ENCODE measurements around the gene CEP112. TPM values are rescaled to one million over a fixed set of nuclear protein-coding genes. Genes with fewer than 3 reads are reported as not detected.

Gene CEP112
- total and polyA plus RNA-seq, 2 of the 8 experiments (the other 6 are each of a cell fraction or from before 2014, with no cell fraction given), result 0.62 to 3.1 TPM

DNA sequence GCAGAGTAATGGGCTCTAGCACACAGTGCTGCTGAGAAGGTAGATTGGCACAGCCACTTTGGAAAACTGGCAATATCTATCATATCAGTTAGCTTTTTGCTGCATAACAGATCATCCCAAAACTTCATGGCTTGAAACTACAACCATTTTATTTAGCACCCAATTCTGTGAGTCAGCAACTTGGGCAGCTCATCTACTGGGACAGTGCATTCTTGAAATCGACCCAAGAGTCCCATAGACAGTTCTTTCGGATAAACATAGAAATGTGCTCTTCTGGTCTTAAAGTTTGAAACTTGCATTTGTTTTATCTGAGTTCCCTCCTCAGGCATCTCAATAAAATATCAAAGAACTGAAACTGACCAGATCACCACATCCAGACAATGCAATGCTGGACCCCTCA is 76.7 kb downstream of the CEP112 start (continued):
- TF ChIP-seq, protein P1, sequence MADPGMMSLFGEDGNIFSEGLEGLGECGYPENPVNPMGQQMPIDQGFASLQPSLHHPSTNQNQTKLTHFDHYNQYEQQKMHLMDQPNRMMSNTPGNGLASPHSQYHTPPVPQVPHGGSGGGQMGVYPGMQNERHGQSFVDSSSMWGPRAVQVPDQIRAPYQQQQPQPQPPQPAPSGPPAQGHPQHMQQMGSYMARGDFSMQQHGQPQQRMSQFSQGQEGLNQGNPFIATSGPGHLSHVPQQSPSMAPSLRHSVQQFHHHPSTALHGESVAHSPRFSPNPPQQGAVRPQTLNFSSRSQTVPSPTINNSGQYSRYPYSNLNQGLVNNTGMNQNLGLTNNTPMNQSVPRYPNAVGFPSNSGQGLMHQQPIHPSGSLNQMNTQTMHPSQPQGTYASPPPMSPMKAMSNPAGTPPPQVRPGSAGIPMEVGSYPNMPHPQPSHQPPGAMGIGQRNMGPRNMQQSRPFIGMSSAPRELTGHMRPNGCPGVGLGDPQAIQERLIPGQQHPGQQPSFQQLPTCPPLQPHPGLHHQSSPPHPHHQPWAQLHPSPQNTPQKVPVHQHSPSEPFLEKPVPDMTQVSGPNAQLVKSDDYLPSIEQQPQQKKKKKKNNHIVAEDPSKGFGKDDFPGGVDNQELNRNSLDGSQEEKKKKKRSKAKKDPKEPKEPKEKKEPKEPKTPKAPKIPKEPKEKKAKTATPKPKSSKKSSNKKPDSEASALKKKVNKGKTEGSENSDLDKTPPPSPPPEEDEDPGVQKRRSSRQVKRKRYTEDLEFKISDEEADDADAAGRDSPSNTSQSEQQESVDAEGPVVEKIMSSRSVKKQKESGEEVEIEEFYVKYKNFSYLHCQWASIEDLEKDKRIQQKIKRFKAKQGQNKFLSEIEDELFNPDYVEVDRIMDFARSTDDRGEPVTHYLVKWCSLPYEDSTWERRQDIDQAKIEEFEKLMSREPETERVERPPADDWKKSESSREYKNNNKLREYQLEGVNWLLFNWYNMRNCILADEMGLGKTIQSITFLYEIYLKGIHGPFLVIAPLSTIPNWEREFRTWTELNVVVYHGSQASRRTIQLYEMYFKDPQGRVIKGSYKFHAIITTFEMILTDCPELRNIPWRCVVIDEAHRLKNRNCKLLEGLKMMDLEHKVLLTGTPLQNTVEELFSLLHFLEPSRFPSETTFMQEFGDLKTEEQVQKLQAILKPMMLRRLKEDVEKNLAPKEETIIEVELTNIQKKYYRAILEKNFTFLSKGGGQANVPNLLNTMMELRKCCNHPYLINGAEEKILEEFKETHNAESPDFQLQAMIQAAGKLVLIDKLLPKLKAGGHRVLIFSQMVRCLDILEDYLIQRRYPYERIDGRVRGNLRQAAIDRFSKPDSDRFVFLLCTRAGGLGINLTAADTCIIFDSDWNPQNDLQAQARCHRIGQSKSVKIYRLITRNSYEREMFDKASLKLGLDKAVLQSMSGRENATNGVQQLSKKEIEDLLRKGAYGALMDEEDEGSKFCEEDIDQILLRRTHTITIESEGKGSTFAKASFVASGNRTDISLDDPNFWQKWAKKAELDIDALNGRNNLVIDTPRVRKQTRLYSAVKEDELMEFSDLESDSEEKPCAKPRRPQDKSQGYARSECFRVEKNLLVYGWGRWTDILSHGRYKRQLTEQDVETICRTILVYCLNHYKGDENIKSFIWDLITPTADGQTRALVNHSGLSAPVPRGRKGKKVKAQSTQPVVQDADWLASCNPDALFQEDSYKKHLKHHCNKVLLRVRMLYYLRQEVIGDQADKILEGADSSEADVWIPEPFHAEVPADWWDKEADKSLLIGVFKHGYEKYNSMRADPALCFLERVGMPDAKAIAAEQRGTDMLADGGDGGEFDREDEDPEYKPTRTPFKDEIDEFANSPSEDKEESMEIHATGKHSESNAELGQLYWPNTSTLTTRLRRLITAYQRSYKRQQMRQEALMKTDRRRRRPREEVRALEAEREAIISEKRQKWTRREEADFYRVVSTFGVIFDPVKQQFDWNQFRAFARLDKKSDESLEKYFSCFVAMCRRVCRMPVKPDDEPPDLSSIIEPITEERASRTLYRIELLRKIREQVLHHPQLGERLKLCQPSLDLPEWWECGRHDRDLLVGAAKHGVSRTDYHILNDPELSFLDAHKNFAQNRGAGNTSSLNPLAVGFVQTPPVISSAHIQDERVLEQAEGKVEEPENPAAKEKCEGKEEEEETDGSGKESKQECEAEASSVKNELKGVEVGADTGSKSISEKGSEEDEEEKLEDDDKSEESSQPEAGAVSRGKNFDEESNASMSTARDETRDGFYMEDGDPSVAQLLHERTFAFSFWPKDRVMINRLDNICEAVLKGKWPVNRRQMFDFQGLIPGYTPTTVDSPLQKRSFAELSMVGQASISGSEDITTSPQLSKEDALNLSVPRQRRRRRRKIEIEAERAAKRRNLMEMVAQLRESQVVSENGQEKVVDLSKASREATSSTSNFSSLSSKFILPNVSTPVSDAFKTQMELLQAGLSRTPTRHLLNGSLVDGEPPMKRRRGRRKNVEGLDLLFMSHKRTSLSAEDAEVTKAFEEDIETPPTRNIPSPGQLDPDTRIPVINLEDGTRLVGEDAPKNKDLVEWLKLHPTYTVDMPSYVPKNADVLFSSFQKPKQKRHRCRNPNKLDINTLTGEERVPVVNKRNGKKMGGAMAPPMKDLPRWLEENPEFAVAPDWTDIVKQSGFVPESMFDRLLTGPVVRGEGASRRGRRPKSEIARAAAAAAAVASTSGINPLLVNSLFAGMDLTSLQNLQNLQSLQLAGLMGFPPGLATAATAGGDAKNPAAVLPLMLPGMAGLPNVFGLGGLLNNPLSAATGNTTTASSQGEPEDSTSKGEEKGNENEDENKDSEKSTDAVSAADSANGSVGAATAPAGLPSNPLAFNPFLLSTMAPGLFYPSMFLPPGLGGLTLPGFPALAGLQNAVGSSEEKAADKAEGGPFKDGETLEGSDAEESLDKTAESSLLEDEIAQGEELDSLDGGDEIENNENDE (IDR thresholded peaks at IDR 0.05; ENCODE audit: insufficient replicate concordance, low read length), result no peak
- TF ChIP-seq SIRT6 (IDR thresholded peaks at IDR 0.05; ENCODE audit: low read length) (no peak), RNF2 (IDR thresholded peaks at IDR 0.05; ENCODE audit: borderline replicate concordance, low read depth, low read length, missing control alignments, poor library complexity, severe bottlenecking) (no peak), CHD1 (IDR thresholded peaks at IDR 0.05; ENCODE audit: low read depth, low read length) (no peak), SUZ12 (IDR thresholded peaks at IDR 0.05; ENCODE audit: low read length) (no peak), TCF12 (IDR thresholded peaks at IDR 0.05; ENCODE audit: low read depth, low read length) (no peak), TAF1 (IDR thresholded peaks at IDR 0.05; ENCODE audit: low read depth, low read length) (no peak), CBX8 (IDR thresholded peaks at IDR 0.05; ENCODE audit: borderline replicate concordance, low read depth, low read length) (no peak), SAP30 (IDR thresholded peaks at IDR 0.05; ENCODE audit: insufficient read depth, insufficient replicate concordance, low read length) (no peak), JUN (IDR thresholded peaks at IDR 0.05; ENCODE audit: low read depth, low read length) (no peak), CEBPB (IDR thresholded peaks at IDR 0.05; ENCODE audit: low read depth, low read length) (no peak), CTBP2 (IDR thresholded peaks at IDR 0.05; ENCODE audit: borderline replicate concordance, insufficient read depth, insufficient read length, low read length) (no peak)

All from H1 (cell line).